Spinal cord (tissue), 10 donors: ENCODE data around the gene PRR5. TPM values are rescaled to one million over a fixed set of nuclear protein-coding genes. Genes with fewer than 3 reads are reported as not detected.

ENCODE experiments used
- DNase-seq, 6 donors: peaks; one replicate each; pipeline versions ENCODE4 v3.0.0 to v3.0.0-alpha.2; 2013 to 2015; ENCODE audit warnings: low spot score in 6 of 6, low read depth in 4 of 6
- H3K27ac ChIP-seq: one replicate; pipeline ENCODE4 v1.5.1; 2013; ENCODE audit warnings: low read depth, low read length, control low read depth
- H3K27me3 ChIP-seq: one replicate; pipeline ENCODE4 v1.6.1; 2013; ENCODE audit warnings: low read length; ENCODE audit not compliant: control insufficient read depth, insufficient read depth
- H3K36me3 ChIP-seq: one replicate; pipeline ENCODE4 v1.6.1; 2013; ENCODE audit warnings: low read length; ENCODE audit not compliant: control insufficient read depth, insufficient read depth
- H3K4me1 ChIP-seq: one replicate; pipeline ENCODE4 v1.6.1; 2013; ENCODE audit warnings: low read length; ENCODE audit not compliant: control insufficient read depth, insufficient read depth
- H3K4me3 ChIP-seq: one replicate; pipeline ENCODE4 v1.5.1; 2013; ENCODE audit warnings: low read depth, low read length, control low read depth
- H3K9me3 ChIP-seq: one replicate; pipeline ENCODE4 v1.6.1; 2013; ENCODE audit warnings: low read length; ENCODE audit not compliant: control insufficient read depth, insufficient read depth
- WGBS: methylation state at CpG from one replicate; pipeline ENCODE4 v1.1.5; 2013; ENCODE audit warnings: missing lambda C conversion rate; ENCODE audit not compliant: insufficient coverage; 5-methylcytosine and 5-hydroxymethylcytosine counted together
- polyA plus RNA-seq, 2 donors: library from polyadenylated mRNA; unstranded; fragments of 120-200 nt; gene quantifications; one replicate each; pipeline ENCODE4 v1.2.1, GENCODE V29; 2013; ENCODE audit not compliant: insufficient read length in 2 of 2
- total RNA-seq, 2 donors: library from RNA; depleted of rRNA in 1 of 2; stranded (reverse); fragments of 120-200 nt in 1 of 2; fragments of >200 nt in 1 of 2; gene quantifications; one replicate each; pipeline versions ENCODE4 v1.2.3 to v1.2.4, GENCODE V29; 2013 to 2014
- donor health status: healthy.

PRR5 gene
- total and polyA plus RNA-seq, 4 donors, result 12.1 to 35.2 (median 20.9) TPM

DNA sequence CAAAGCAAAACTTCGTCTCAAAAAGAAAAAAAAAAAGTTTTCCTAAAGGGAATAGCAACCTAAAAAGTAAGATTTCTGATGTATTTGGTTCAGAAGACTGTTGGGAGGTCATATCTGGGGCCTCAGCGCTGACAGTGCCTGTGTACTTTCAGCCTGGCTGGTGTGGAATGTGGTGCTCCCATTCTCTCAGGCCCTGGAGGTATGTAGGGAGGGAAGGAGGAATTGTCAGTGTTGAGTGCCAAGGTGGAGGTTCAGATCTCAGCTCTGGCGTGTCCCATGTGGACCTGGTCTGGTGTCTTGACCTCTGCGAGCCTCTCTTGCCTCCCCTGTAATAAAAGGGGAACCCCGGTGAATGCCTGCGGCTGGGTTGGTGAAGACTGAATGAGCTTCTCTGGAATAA, 22.4 kb downstream of the PRR5 start:
- peaks cover 14% of the 10 kb centered on the region for H3K4me1 ChIP-seq
- no peaks in the 10 kb centered on the region for H3K9me3 ChIP-seq
- no peak overlapping the region for H3K27ac ChIP-seq
- DNase-seq, result no peak
- peaks cover 57% of the 10 kb centered on the region for H3K36me3 ChIP-seq
- H3K4me3 ChIP-seq, result no peak overlapping the region
- H3K27me3 ChIP-seq, result no peaks in the 10 kb centered on the region
- WGBS, result 95% methylated on average over 4 of the region's 6 CpGs

DNA sequence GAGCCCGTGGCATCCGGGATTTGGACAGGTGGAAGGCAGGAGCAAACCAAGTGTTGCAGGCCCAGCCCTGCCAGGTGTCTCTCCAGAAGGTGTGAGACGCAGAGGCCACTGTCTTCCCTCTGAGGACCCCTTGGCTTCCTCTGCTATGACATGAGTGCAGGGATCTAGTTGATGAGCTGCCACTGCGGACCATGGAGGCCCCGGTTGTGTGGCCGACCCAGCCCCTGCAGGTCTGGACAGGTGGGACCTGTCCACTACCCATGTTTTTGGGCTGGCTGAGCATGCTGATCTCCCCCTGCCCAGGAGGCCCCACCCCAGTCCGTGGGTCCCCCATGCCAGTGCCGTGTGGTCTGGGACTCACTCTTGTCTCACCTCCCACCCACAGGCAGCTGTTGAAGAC, 22.9 kb downstream of the PRR5 start:
- Histone ChIP-seq H3K27ac (no peak overlapping the region), H3K36me3 (peaks cover 58% of the 10 kb centered on the region), H3K9me3 (no peaks in the 10 kb centered on the region), H3K27me3 (no peaks in the 10 kb centered on the region), H3K4me3 (no peak overlapping the region), H3K4me1 (peaks cover 18% of the 10 kb centered on the region)
- no peak for DNase-seq
- 97% methylated on average over 8 of the region's 8 CpGs for WGBS

DNA sequence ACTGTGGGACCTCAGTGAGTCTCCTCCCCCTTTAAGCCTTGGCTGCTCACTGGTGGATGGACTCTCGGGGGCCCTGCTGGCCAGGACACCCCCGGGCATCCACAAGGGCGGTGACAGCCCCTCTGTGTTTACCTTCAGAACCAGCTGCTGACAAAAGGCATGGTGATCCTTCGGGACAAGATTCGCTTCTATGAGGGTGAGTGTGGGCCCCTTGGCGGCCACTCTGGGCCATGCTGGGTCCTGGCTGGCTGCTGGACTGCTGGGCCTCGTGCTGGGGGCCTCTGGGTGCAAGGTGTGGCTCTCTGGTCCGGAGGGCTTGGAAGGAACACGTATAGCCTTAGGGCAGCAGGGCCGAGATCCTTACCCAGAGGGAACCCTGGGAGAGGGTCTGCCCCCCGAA, 24.4 kb downstream of the PRR5 start:
- Histone ChIP-seq H3K27me3 (no peaks in the 10 kb centered on the region), H3K9me3 (no peaks in the 10 kb centered on the region), H3K36me3 (peaks cover 67% of the 10 kb centered on the region), H3K27ac (no peak overlapping the region), H3K4me3 (no peak overlapping the region), H3K4me1 (peaks cover 32% of the 10 kb centered on the region)
- 97% methylated on average over 10 of the region's 11 CpGs for WGBS
- DNase-seq, result no peak

DNA sequence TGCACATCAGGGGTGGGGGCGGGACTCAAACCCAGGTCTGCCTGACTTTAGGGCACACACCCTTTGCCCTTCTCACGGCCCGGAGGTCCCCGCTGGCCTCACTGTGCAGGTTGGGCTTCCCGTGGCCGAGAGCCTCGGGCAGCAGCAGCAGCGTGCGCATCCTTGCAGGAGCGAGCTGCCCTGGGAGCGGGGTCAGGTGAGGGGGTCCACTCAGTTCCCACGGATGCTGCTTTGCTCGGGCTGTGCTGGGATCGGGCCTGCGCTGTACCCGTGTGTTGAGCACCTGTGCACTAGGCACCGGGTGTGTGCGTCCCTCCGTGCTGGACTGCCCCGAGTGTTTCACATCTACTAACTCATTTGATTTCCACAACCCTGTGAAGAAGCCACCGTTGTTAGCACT, 25.1 kb downstream of the PRR5 start:
- no peak for DNase-seq
- H3K4me1 ChIP-seq, result peaks cover 32% of the 10 kb centered on the region
- peaks cover 68% of the 10 kb centered on the region for H3K36me3 ChIP-seq
- H3K9me3 ChIP-seq, result no peaks in the 10 kb centered on the region
- no peak overlapping the region for H3K27ac ChIP-seq
- H3K4me3 ChIP-seq, result no peak overlapping the region
- no peaks in the 10 kb centered on the region for H3K27me3 ChIP-seq
- 93% methylated on average over 16 of the region's 21 CpGs for WGBS

DNA sequence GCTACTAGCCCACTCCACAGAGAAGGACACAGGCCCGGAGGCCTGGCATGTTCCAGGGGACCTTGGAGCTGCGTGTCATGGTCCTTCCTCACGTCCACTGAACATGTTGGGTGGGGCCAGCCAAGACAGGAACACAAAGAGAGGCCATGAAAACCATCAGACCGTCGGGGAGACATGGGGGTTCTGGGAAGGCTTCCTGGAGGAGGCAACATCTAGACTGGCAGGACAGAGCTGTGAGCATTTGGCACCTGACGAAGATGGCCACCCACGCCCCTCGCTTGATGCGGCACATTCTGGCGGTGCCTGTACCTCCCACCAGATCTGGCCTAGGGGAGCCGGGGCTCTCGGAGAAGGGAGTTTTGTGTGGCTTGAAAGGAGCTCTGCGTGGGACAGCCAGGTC, 25.7 kb downstream of the PRR5 start:
- WGBS, result 90% methylated on average over 12 of the region's 13 CpGs
- DNase-seq, result no peak
- Histone ChIP-seq H3K4me1 (peaks cover 29% of the 10 kb centered on the region), H3K27ac (no peak overlapping the region), H3K4me3 (no peak overlapping the region), H3K36me3 (peaks cover 72% of the 10 kb centered on the region), H3K27me3 (no peaks in the 10 kb centered on the region), H3K9me3 (no peaks in the 10 kb centered on the region)

DNA sequence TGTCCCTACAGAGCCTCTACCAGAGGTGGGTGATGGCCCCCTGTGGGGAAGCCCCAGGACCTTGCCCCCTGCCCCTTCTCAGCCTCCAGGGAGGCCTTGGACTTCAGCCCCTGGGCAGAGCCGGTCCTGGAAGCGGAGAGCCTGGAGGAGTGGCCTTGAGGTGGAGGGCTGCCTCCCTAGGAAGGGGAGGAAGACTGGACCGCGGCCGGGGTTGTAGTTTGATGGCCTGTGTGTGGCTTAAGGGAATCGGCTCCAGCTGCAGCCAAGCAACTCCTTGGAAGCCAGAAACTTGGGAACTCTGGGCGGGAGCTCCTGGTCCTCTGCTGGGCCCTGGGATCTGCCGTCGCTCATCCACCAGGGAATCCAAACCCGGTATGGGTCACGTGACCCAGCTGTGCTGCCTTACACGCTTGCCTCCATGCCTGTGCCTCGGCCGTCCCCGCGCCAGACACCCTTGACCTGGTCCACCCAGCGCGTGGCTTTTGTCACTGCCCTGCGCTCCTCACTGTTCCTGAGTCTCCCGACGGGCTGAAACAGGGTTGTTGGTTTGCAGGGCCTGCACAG, 26.8 kb downstream of the PRR5 start:
- Histone ChIP-seq H3K27ac (peak overlapping the region; percentile 72), H3K4me1 (peaks cover 29% of the 10 kb centered on the region), H3K36me3 (peaks cover 76% of the 10 kb centered on the region), H3K4me3 (no peak overlapping the region), H3K9me3 (no peaks in the 10 kb centered on the region), H3K27me3 (no peaks in the 10 kb centered on the region)
- no peak for DNase-seq
- WGBS, result 79% methylated on average over 21 of the region's 21 CpGs

DNA sequence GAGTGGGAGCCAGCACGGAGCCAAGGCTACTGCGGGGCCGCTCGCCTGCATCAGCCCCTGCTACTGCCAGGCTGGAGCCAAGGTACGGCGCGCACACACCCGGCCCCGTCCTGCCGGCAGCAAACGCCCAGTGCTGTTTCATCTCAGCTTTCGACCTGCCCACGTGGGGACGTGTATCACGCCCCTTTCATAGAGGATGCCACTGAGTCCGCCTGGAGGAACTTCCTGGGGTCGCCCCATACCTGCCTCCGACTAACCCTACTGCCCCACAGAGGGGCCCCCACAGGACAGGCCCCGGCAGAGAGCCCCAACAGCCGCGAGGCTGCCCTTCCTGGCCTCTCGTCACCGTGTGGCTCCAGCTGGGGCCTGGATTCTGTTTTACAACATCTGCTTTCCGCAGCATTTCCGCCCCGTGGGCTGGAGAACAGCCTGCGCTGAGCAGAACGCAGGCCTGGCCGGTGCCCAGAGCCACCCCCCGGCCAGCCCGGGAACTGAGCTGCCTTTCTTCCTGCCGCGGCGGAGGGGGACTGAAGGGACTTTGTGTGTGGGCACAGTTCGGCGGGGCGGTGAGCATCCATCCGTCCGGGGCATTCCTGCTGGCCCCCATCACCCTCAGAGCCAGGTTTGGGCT, 27.5 kb downstream of the PRR5 start:
- Histone ChIP-seq H3K4me3 (no peak overlapping the region), H3K9me3 (no peaks in the 10 kb centered on the region), H3K27ac (peak overlapping the region; percentile 72), H3K36me3 (peaks cover 79% of the 10 kb centered on the region), H3K4me1 (peaks cover 29% of the 10 kb centered on the region), H3K27me3 (no peaks in the 10 kb centered on the region)
- DNase-seq, result peak; percentile 38 to 84 (median 56)
- 36% methylated on average over 34 of the region's 39 CpGs for WGBS

DNA sequence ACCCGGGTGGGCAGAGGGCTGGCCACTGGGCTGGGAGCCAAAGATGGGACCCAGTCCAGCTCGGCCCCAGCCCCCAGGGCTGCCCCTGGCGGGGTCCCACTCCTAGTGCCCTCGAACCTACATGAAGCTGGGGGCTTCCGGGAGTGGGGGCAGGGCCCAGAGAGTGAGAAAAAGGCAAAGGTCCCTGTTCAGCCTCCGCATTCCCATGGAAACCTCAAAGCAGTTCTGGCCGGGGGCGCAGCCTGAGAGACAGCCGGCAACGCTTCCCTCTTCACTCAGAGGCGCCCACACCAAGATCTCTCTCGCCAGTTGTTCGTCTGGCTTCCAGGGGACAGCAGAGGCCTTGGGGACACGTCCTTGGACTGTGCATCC, 28.0 kb downstream of the PRR5 start:
- no peaks in the 10 kb centered on the region for H3K27me3 ChIP-seq
- H3K9me3 ChIP-seq, result no peaks in the 10 kb centered on the region
- WGBS, result 36% methylated on average over 14 of the region's 14 CpGs
- peak in 2 of 6 donors; percentile 40 to 54 for DNase-seq
- H3K36me3 ChIP-seq, result peaks cover 77% of the 10 kb centered on the region
- H3K27ac ChIP-seq, result peak overlapping the region; percentile 72
- H3K4me1 ChIP-seq, result peaks cover 29% of the 10 kb centered on the region
- H3K4me3 ChIP-seq, result no peak overlapping the region

DNA sequence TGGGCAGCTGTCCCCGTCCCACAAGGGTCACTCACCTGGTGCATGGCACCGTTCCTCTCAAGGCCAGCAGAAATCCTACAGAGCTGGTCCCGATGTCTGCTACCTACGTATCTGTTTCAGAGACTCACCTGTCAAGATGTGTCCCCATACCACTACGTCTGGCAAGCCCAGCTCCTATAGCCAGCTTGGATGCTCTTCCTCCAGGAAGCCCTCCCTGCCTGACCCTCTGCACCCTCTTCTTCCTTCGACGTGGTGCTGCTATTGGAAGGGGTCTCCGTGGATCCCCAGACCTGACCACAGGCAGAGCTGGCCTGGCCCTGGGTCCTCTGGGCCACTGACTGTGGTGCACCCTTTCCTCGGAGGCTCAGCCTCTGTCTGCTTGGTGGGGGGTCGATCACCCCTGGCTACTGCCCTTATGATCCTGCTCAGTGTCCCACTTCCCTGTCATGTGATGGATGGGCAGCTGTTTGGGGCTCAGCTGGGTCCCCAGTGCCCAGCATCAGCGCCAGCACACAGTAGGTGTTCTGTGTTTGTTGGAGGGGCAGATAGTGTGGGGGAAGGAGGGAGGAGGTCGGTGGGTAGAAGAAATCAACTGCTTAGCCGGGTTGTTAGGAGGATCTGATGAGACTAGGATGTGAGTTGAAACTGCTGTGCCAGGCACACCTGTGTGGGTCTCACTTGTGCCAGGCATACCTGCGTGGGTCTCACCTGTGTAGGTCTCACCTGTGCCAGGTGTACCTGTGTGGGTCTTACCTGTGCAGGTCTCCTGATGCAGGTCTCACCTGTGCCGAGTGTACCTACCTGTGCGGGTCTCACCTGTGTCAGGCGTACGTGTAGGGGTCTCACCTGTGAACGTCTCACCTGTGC, 28.7 kb downstream of the PRR5 start:
- peaks cover 32% of the 10 kb centered on the region for H3K4me1 ChIP-seq
- WGBS, result 93% methylated on average over 19 of the region's 19 CpGs
- no peak overlapping the region for H3K27ac ChIP-seq
- H3K27me3 ChIP-seq, result no peaks in the 10 kb centered on the region
- DNase-seq, result no peak
- no peak overlapping the region for H3K4me3 ChIP-seq
- no peaks in the 10 kb centered on the region for H3K9me3 ChIP-seq
- H3K36me3 ChIP-seq, result peaks cover 76% of the 10 kb centered on the region
